GM12878 (cell line): ENCODE results near the gene RGS4. TPM values are rescaled to one million over a fixed set of nuclear protein-coding genes. Genes with fewer than 3 reads are reported as not detected.

Experiments used
- ATAC-seq: fragments of 200-7000 bp; cut with Tn5 transposase; 3 replicates; pipeline ENCODE4 v1.9.1; 2020; ENCODE audit warnings: mild to moderate bottlenecking, moderate library complexity
- BruUV-seq: library from RNA; stranded (reverse); fragments of 400-500 nt; replicated peaks from 2 replicates; lab custom pipeline; 2021; lab: Mats Ljungman, UMichigan
- CTCF ChIA-PET: fragments of 300-600 bp; sonication (Branson Sonifier 250); formaldehyde crosslinking; extraction: SDS; loops from one replicate; lab custom pipeline; 2021; ENCODE audit warnings: inconsistent platforms; lab: Yijun Ruan, JAX
- POLR2A ChIA-PET: fragments of 350-600 bp; formaldehyde crosslinking; extraction: SDS; loops from one replicate; lab custom pipeline; 2021; ENCODE audit warnings: inconsistent platforms; lab: Charles Lee
- RAD21 ChIA-PET: fragments of 300-600 bp; sonication (Branson Sonifier 250); formaldehyde crosslinking; loops from one replicate; lab custom pipeline; 2023; ENCODE audit warnings: antibody characterized with exemption; ENCODE audit not compliant: unreplicated experiment; lab: Charles Lee
- SMC1A ChIA-PET: fragments of 300-600 bp; sonication (Branson Sonifier 250); formaldehyde crosslinking; loops from one replicate; lab custom pipeline; 2023; ENCODE audit not compliant: unreplicated experiment, uncharacterized antibody; lab: Charles Lee
- DNase-seq: peaks from one replicate; pipeline ENCODE4 v3.0.0-alpha.2; 2011; ENCODE audit warnings: low read depth, low spot score
- FAIRE-seq: peaks from 3 replicates; lab custom pipeline; 2011; peaks lifted over from hg19 to GRCh38; lab: Jason Lieb, UNC
- H2AFZ ChIP-seq: 2 replicates; pipeline ENCODE4 v1.6.0; 2011; ENCODE audit warnings: low read depth, low read length, control low read depth; ENCODE audit not compliant: control insufficient read depth
- H3K27ac ChIP-seq: 2 replicates; pipeline ENCODE4 v1.5.1; 2011; ENCODE audit warnings: control low read depth; ENCODE audit not compliant: control insufficient read depth, insufficient read depth
- H3K27me3 ChIP-seq, 2 experiments: replicated peaks in 1 of 2; 2 replicates each; pipeline versions ENCODE4 v1.6.0 to v1.6.1; 2011; ENCODE audit warnings: low read length in 1 of 2; ENCODE audit not compliant: control insufficient read depth in 2 of 2, insufficient read depth in 2 of 2
- H3K36me3 ChIP-seq, 2 experiments: 2 replicates each; pipeline ENCODE4 v1.5.1; 2011; ENCODE audit warnings: low read length in 1 of 2; ENCODE audit not compliant: control insufficient read depth in 2 of 2, insufficient read depth in 2 of 2
- H3K4me1 ChIP-seq: 2 replicates; pipeline ENCODE4 v1.6.1; 2011; ENCODE audit warnings: mild to moderate bottlenecking, low read length, moderate library complexity, mixed read lengths; ENCODE audit not compliant: control insufficient read depth, insufficient read depth
- H3K4me2 ChIP-seq: 2 replicates; pipeline ENCODE4 v1.6.0; 2011; ENCODE audit warnings: control low read depth; ENCODE audit not compliant: control insufficient read depth, insufficient read depth
- H3K4me3 ChIP-seq: fragments of 200-600 bp; sonication (generic); 2 replicates; pipeline ENCODE4 v1.5.1; 2016
- H3K79me2 ChIP-seq: 2 replicates; pipeline ENCODE4 v1.6.0; 2011; ENCODE audit warnings: low read length; ENCODE audit not compliant: control insufficient read depth, insufficient read depth
- H3K9ac ChIP-seq: 2 replicates; pipeline ENCODE4 v1.8.0; 2011; ENCODE audit warnings: low read length, control low read depth, mixed read lengths; ENCODE audit not compliant: control insufficient read depth, insufficient read depth
- H3K9me3 ChIP-seq: replicated peaks from 3 replicates; pipeline ENCODE4 v1.5.1; 2011; ENCODE audit warnings: mild to moderate bottlenecking, low read length; ENCODE audit not compliant: control insufficient read depth, insufficient read depth
- H4K20me1 ChIP-seq: 2 replicates; pipeline ENCODE4 v1.6.0; 2011; ENCODE audit not compliant: control insufficient read depth, insufficient read depth
- BRCA1 ChIP-seq: IDR thresholded peaks from 2 replicates; pipeline ENCODE4 v1.6.1; 2011; ENCODE audit warnings: low read depth, low read length, improper control_type of control experiment
- KDM1A ChIP-seq: fragments of 200-600 bp; sonication (generic); IDR thresholded peaks from 2 replicates; pipeline ENCODE4 v1.6.1; 2016; ENCODE audit warnings: borderline replicate concordance
- NFIC ChIP-seq: IDR thresholded peaks from 2 replicates; pipeline ENCODE4 v1.6.1; 2012; ENCODE audit warnings: low read depth, mild to moderate bottlenecking, inconsistent platforms, low read length, moderate library complexity
- RCOR1 ChIP-seq: conservative IDR thresholded peaks from 2 replicates; pipeline ENCODE4 v1.6.1; 2012; ENCODE audit warnings: low read depth, low read length, improper control_type of control experiment
- RFX5 ChIP-seq: IDR thresholded peaks from 2 replicates; pipeline ENCODE4 v1.6.1; 2011; ENCODE audit warnings: low read depth, low read length, improper control_type of control experiment
- SMAD1 ChIP-seq: fragments of 450-650 bp; IDR thresholded peaks from 2 replicates; pipeline ENCODE4 v1.6.1; 2018; ENCODE audit warnings: mild to moderate bottlenecking, low read depth; ENCODE audit not compliant: partially characterized antibody
- SMARCA5 ChIP-seq: fragments of 450-650 bp; IDR thresholded peaks from 2 replicates; pipeline ENCODE4 v1.6.1; 2017; ENCODE audit warnings: mild to moderate bottlenecking
- SP1 ChIP-seq: IDR thresholded peaks from one replicate; pipeline ENCODE4 v1.6.1; 2011; ENCODE audit warnings: low read depth, low read length
- USF2 ChIP-seq: IDR thresholded peaks from 2 replicates; pipeline ENCODE4 v1.6.1; 2011; ENCODE audit warnings: low read depth, low read length, improper control_type of control experiment, borderline replicate concordance
- WGBS: methylation state at CpG from one replicate; pipeline ENCODE4 v1.1.6; 2016; ENCODE audit warnings: low lambda C conversion rate; ENCODE audit not compliant: insufficient replicate concordance, insufficient coverage; ENCODE audit errors: missing lambda C conversion rate; 5-methylcytosine and 5-hydroxymethylcytosine counted together
- in situ Hi-C: fragments of 300-500 bp; cut with MboI; formaldehyde crosslinking; loops from 9 replicates; pipeline ENCODE4 v1.14.3; 2018; ENCODE audit warnings: mixed read lengths
- intact Hi-C: fragments of 100-400 bp; cut with micrococcal nuclease; formaldehyde crosslinking; loops from one replicate; pipeline ENCODE4 v1.14.2; 2022; ENCODE audit not compliant: unreplicated experiment
- polyA plus RNA-seq, 11 experiments: library from polyadenylated mRNA; depleted of rRNA in 4 of 11; unstranded in 6 of 11; stranded (reverse) in 5 of 11; fragments of >200 nt; fragmentation: Nextera tagmentation in 4 of 11; fragmentation: Illumina TruSeq in 1 of 11; extraction: Ambion mirVana in 4 of 11; extraction: Trizol in 1 of 11; gene quantifications; 1 replicate in 1 of 11; 2 replicates in 10 of 11; pipeline versions ENCODE4 v1.2.1 to v1.2.3, GENCODE V29; 2011 to 2016; ENCODE audit warnings: inconsistent platforms in 2 of 11, missing spikeins in 2 of 11, low read depth in 1 of 11
- total RNA-seq, 4 experiments: library from RNA; depleted of rRNA in 3 of 4; stranded (reverse); fragments of >200 nt in 3 of 4; fragmentation: Illumina TruSeq in 1 of 4; extraction: Trizol in 1 of 4; gene quantifications; 2 replicates each; pipeline versions ENCODE4 v1.2.1 to v1.2.3, GENCODE V29; 2013 to 2021
- TF ChIP-seq, protein P1 (sequence below): IDR thresholded peaks from 2 replicates; pipeline ENCODE4 v1.6.1; 2012; ENCODE audit warnings: low read length, inconsistent platforms
- TF ChIP-seq, protein P2 (sequence below): IDR thresholded peaks from 2 replicates; pipeline ENCODE4 v1.6.1; 2012; ENCODE audit warnings: low read depth, low read length, improper control_type of control experiment
- TF ChIP-seq, protein P3 (sequence below): fragments of 450-650 bp; IDR thresholded peaks from 2 replicates; pipeline ENCODE4 v1.6.1; 2017; ENCODE audit warnings: low read depth, mild to moderate bottlenecking, moderate library complexity

Gene RGS4
- total and polyA plus RNA-seq, 10 of the 15 experiments (the other 5 are each of a cell fraction or from before 2014, with no cell fraction given): 0.05 to 0.14 TPM; not detected in 8

GRCh38 chr1:163076446-163076845, 7.3 kb downstream of the RGS4 start:
- intact Hi-C loops (loop anchor here (10.0 kb wide), 1 partner anchor 202 kb away; no protein-coding TSS in a partner anchor), in situ Hi-C loops (no loop called here)
- Histone ChIP-seq H3K36me3 (no peaks in the 10 kb centered on the region), H2AFZ (no peak overlapping the region), H3K27ac (no peak overlapping the region), H3K4me1 (no peaks in the 10 kb centered on the region), H3K4me3 (no peak overlapping the region), H3K9me3 (no peaks in the 10 kb centered on the region), H3K79me2 (no peaks in the 10 kb centered on the region), H3K9ac (no peak overlapping the region), H4K20me1 (no peaks in the 10 kb centered on the region), H3K27me3 (no peaks in the 10 kb centered on the region; a peak in 1 of 4 replicates), H3K4me2 (no peak overlapping the region)
- WGBS: 35% methylated on average over 3 of the region's 3 CpGs
- ChIA-PET SMC1A (no interaction called here), POLR2A (no interaction called here), RAD21 (no interaction called here), CTCF (no interaction called here)
- TF ChIP-seq RFX5: no peak
- no TSS peak for BruUV-seq
- DNase-seq (no peak), FAIRE-seq (no peak), ATAC-seq (no peak)

- intact Hi-C loops (loop anchor here (10.0 kb wide), 1 partner anchor 202 kb away; no protein-coding TSS in a partner anchor), in situ Hi-C loops (no loop called here)
- H4K20me1 ChIP-seq: no peaks in the 10 kb centered on the region
- RAD21 ChIA-PET: no interaction called here
- no peak overlapping the region for H2AFZ ChIP-seq
- no peak overlapping the region for H3K4me3 ChIP-seq
- SMC1A ChIA-PET: no interaction called here
- CTCF ChIA-PET: no interaction called here
- no TSS peak for BruUV-seq
- H3K79me2 ChIP-seq: no peaks in the 10 kb centered on the region
- H3K9me3 ChIP-seq: no peaks in the 10 kb centered on the region
- no peaks in the 10 kb centered on the region; a peak in 1 of 4 replicates for H3K27me3 ChIP-seq
- H3K4me1 ChIP-seq: no peaks in the 10 kb centered on the region
- ATAC-seq: no peak
- no peaks in the 10 kb centered on the region for H3K36me3 ChIP-seq
- H3K9ac ChIP-seq: no peak overlapping the region
- DNase-seq: no peak
- H3K4me2 ChIP-seq: no peak overlapping the region
- POLR2A ChIA-PET: no interaction called here
- WGBS: 43% methylated on average over 5 of the region's 5 CpGs
- FAIRE-seq: no peak
- no peak overlapping the region for H3K27ac ChIP-seq
- TF ChIP-seq BRCA1: no peak
- no peak for TF ChIP-seq KDM1A
- TF ChIP-seq, protein P1, sequence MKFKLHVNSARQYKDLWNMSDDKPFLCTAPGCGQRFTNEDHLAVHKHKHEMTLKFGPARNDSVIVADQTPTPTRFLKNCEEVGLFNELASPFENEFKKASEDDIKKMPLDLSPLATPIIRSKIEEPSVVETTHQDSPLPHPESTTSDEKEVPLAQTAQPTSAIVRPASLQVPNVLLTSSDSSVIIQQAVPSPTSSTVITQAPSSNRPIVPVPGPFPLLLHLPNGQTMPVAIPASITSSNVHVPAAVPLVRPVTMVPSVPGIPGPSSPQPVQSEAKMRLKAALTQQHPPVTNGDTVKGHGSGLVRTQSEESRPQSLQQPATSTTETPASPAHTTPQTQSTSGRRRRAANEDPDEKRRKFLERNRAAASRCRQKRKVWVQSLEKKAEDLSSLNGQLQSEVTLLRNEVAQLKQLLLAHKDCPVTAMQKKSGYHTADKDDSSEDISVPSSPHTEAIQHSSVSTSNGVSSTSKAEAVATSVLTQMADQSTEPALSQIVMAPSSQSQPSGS: no peak
- TF ChIP-seq SP1: no peak
- no peak for TF ChIP-seq SMARCA5
- TF ChIP-seq, protein P2, sequence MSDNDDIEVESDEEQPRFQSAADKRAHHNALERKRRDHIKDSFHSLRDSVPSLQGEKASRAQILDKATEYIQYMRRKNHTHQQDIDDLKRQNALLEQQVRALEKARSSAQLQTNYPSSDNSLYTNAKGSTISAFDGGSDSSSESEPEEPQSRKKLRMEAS: no peak
- no peak for TF ChIP-seq RCOR1
- no peak for TF ChIP-seq USF2
- TF ChIP-seq NFIC: no peak
- TF ChIP-seq SMAD1: no peak
- TF ChIP-seq, protein P3, sequence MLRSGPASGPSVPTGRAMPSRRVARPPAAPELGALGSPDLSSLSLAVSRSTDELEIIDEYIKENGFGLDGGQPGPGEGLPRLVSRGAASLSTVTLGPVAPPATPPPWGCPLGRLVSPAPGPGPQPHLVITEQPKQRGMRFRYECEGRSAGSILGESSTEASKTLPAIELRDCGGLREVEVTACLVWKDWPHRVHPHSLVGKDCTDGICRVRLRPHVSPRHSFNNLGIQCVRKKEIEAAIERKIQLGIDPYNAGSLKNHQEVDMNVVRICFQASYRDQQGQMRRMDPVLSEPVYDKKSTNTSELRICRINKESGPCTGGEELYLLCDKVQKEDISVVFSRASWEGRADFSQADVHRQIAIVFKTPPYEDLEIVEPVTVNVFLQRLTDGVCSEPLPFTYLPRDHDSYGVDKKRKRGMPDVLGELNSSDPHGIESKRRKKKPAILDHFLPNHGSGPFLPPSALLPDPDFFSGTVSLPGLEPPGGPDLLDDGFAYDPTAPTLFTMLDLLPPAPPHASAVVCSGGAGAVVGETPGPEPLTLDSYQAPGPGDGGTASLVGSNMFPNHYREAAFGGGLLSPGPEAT: no peak
Measured at GRCh38 chr1:163076981-163077761, 8.0 kb downstream of the RGS4 start.
